Measurements from ENCODE around the gene STK32B.

DNA sequence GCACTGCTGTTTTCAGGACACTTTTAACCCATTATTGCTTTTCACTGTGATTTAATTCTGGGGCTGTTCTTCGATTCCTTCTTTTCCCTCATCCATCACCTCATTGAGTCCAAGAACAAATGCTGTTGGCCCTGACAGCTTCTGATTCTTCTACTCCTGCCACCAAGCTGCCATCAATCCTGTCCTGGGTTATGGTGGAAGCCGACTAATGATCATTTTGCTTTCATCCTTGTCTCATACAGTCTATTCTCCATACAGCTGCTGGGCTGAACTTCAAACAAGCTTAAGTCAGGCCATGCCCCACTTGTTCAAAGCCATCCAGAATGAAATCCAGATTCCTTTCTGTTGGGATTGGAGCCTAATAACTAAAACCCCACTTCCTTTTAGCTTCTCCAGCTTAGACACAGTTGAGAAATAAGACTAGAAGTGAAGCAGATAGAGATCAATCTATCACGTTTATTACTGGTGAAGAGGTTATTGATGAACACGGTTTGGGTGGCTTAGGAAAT is 161.9 kb downstream of the STK32B start:
- TF ChIP-seq CTCF (IDR thresholded peaks at IDR 0.05) (no peak), POLR2A (IDR thresholded peaks at IDR 0.05) (no peak)
